DMS114 treated with DMSO at 0.1 percent for 48 hours (cell line): ENCODE data around the gene HCFC2.
A peak's percentile ranks its signal among the peaks of the same experiment; 100 is the strongest.
"Not testable (repeated sequence)": the region's sequence is repeated elsewhere in the genome, so short reads cannot be mapped to it uniquely, and the experiment has no call there.

Source experiments
- DNase-seq: peaks from one replicate; lab custom pipeline; 2025; ENCODE audit not compliant: unreplicated experiment; lab: John Stamatoyannopoulos, UW

The HCFC2 gene

GRCh38 chr12:104064031-104064841, at the start of gene HCFC2:
Gene HCFC2, plus strand, starts transcription at chr12:104064531. Its CDS starts 30 bp downstream, at chr12:104064561.
- peak; percentile 71 for DNase-seq

GRCh38 chr12:104021862-104022261, 42.5 kb upstream of the HCFC2 start:
- not testable (repeated sequence) for DNase-seq

GRCh38 chr12:104022786-104023185, 41.5 kb upstream of the HCFC2 start:
- DNase-seq = no peak

DNA sequence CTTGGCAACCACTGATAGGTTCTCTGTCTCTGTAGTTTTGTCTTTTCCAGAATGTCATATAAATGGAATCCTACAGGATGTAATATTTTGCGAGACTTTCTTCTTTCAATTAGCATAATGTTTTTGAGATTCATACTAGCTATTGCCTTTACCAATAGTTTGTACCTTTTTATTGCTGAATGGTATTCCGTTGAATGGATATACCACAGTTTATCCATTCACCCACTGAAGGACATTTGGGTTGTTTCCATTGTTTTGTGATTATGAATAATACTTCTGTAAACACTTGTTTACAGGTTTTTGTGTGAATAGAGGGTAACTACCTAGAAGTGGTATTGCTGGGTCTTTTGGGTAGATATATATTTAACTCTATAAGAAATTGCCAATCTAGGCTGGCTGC, 40.6 kb upstream of the HCFC2 start:
- no peak for DNase-seq

DNA sequence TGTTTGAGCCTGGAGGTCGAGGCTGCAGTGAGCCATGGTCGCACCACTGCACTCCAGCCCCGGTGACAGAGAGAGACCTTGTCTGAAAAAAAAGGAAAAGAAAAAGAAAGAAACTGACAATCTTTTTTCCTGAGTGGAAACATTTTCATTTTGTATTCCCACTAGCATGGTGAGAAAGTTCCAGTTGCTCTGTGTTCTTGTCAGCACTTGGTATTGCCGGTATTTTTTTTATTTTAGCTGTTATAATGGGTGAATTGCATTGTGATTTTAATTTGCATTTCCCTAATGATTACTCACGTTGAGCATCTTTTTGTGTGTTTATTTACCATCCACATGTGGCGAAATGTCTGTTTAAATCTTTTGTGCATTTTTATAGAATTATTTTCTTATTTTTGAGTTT, 40.0 kb upstream of the HCFC2 start:
- no peak for DNase-seq

GRCh38 chr12:104025771-104026170, 38.6 kb upstream of the HCFC2 start:
- DNase-seq = no peak

GRCh38 chr12:104026841-104027599, 37.3 kb upstream of the HCFC2 start:
- DNase-seq = no peak

DNA sequence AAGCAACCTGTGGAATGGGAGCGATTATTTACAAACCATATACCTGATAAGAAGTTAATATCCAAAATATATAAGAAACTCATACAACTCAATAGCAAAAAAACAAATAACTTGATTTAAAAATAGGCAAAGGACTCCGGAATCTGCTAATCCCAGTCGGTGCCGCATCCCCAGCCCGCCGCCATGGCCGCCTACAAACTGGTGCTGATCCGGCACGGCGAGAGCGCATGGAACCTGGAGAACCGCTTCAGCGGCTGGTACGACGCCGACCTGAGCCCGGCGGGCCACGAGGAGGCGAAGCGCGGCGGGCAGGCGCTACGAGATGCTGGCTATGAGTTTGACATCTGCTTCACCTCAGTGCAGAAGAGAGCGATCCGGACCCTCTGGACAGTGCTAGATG, 33.7 kb upstream of the HCFC2 start:
- not testable (repeated sequence) for DNase-seq

DNA sequence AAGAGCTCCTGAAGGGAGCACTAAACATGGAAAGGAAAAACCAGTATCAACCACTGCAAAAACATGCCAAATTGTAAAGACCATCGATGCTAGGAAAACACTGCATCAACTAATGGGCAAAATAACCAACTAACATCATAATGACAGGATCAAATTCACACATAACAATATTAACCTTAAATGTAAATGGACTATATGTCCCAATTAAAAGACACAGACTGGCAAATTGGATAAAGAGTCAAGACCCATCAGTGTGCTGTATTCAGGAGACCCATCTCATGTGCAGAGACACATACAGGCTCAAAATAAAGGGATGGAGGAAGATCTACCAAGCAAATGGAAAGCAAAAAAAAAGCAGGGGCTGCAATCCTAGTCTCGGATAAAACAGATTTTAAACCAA, 28.2 kb upstream of the HCFC2 start:
- not testable (repeated sequence) for DNase-seq

DNA sequence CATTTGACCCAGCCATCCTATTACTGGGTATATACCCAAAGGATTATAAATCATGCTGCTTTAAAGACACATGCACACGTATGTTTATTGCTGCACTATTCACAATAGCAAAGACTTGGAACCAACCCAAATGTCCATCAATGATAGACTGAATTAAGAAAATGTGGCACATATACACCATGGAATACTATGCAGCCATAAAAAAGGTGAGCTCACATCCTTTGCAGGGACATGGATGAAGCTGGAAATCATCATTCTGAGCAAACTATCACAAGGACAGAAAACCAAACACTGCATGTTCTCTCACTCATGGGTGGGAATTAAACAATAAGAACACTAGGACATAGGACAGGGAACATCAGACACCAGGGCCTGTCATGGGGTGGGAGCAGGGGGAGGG, 24.6 kb upstream of the HCFC2 start:
- DNase-seq = not testable (repeated sequence)

GRCh38 chr12:104042580-104042979, 21.8 kb upstream of the HCFC2 start:
- no peak for DNase-seq

DNA sequence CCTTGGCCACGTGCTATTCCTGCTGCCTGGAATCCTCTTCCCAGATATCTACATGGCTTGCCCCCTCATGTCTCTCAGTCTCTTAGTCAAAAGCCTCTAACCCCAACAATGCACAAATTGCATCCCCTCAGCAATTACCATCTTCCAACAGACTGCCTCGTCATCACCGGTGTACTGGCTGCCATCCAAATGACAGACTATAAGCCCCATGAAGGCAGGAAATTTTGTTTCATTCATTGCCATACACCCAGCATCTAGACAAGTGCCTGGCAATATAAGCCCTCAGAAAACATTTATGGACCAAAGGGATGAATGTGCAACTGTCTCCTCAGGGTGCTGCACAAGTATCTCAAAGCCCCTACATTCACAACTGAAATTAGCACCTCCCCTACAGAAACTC, 20.2 kb upstream of the HCFC2 start:
- no peak for DNase-seq

- no peak for DNase-seq
Observed at GRCh38 chr12:104046306-104046705, 18.0 kb upstream of the HCFC2 start.

GRCh38 chr12:104048162-104048561, 16.2 kb upstream of the HCFC2 start:
- no peak for DNase-seq

DNA sequence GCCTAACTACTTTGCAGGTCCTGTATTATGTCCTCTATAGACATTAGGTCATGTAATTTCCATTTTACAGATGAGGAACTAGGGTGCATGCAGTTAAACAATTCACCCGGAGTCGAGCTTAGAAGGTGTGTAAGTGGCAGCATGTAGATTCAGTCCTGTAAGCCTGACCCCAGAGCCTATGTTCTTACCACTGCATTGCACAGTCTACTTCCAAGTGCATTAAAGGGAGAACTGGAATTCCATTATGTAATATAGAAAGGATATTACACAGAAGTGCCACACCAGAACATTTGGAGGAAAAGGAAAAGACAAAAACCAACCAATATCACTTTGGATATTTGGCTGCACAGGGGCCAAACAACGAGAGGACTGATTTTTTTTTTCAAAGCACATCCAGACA, 15.5 kb upstream of the HCFC2 start:
- no peak for DNase-seq

GRCh38 chr12:104049278-104049902, 14.9 kb upstream of the HCFC2 start:
- DNase-seq = no peak

DNA sequence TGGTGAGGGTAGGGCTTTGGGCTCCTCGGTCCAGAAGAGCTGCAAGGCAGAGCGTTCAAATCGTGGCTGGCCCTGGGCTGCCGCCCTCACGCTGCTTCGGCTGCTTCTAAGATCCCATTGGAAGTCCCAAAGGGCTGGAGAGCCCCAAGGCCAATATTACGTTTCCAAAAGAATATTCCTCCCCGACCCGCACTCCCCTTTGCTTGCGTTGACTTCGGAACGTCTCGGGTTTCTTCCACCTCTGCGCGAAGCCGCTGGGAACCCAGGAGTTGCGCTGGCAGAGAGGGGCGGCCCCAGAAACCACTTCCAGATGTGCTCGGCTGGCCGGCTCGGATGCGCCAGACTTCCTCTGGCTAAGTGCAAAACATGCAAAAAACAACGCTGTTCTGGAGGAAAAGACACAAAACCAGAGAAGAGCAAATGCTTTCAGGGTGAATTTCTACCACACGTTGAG, 14.4 kb upstream of the HCFC2 start, which contains the start of gene GLT8D2:
GLT8D2 (minus strand) TSS at position 285 of the 454 bp plus-strand sequence. CDS start 30,539 bp downstream, outside the sequence.
- no peak for DNase-seq

- no peak for DNase-seq
Observed at GRCh38 chr12:104050436-104050835, 13.9 kb upstream of the HCFC2 start.

DNA sequence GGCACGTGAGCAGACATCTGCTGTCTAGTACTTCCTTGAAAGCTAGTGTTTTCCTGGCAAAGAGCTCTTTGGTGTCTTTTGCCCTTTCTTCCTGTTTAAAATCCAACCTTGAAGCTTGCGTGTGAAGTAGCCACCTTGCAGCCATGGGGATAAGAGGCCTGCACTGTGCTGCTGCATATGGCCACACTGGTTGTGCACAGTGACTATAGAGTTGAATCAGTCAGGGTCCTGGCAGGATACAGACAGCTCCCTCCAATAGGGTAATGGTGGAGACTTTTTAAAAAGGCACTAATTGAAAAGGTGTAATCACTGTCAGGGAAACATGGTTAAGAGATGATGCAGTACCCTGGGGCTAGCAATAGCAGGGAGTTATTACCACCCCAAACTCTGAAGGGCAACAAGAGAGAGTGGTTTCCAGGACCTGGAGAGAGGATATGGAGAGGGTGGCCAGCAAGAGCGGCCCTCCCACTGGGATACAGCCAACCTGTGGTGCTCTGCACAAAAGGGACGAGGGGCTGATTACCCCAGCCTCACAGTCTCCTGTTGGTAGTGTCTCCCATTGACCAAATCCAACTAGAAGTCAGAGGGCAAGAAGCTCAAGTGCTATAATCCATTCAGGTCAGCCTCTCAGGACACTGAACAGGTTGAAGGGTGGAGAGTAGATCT, 9.5 kb upstream of the HCFC2 start:
- DNase-seq = no peak

GRCh38 chr12:104055686-104056388, 8.5 kb upstream of the HCFC2 start:
- DNase-seq = no peak
